GM19395 (cell line): ENCODE data around the gene CCT8L2.
"Not testable (repeated sequence)": the region's sequence is repeated elsewhere in the genome, so short reads cannot be mapped to it uniquely, and the experiment has no call there.

Experiments
- ATAC-seq: cut with Tn5 transposase; IDR thresholded peaks from one replicate; pipeline ENCODE4 v1.9.1; 2021; ENCODE audit warnings: mild to moderate bottlenecking, moderate library complexity; ENCODE audit not compliant: unreplicated experiment

CCT8L2 gene

GRCh38 chr22:16592710-16593109, at the start of gene CCT8L2:
TSS of gene CCT8L2 (minus strand) at chr22:16592810. CDS start at chr22:16592550, 260 bp downstream.
- not testable (repeated sequence) for ATAC-seq

GRCh38 chr22:16635442-16635841, 42.8 kb upstream of the CCT8L2 start:
- not testable (repeated sequence) for ATAC-seq

- not testable (repeated sequence) for ATAC-seq
These were observed 41.5 kb upstream of the CCT8L2 start for GRCh38 chr22:16634092-16634491.

GRCh38 chr22:16628476-16628875, 35.9 kb upstream of the CCT8L2 start:
- not testable (repeated sequence) for ATAC-seq

GRCh38 chr22:16625018-16625417, 32.4 kb upstream of the CCT8L2 start:
- not testable (repeated sequence) for ATAC-seq

GRCh38 chr22:16623595-16623994, 31.0 kb upstream of the CCT8L2 start:
- not testable (repeated sequence) for ATAC-seq

GRCh38 chr22:16617516-16617915, 24.9 kb upstream of the CCT8L2 start:
- ATAC-seq = not testable (repeated sequence)

GRCh38 chr22:16616390-16616938, 23.9 kb upstream of the CCT8L2 start:
- ATAC-seq = not testable (repeated sequence)

- ATAC-seq = not testable (repeated sequence)
These were observed 23.1 kb upstream of the CCT8L2 start for GRCh38 chr22:16615606-16616245.

GRCh38 chr22:16609548-16610261, 17.1 kb upstream of the CCT8L2 start:
- ATAC-seq = no peak

GRCh38 chr22:16608931-16609330, 16.3 kb upstream of the CCT8L2 start:
- ATAC-seq = no peak

- not testable (repeated sequence) for ATAC-seq
These were observed 11.8 kb upstream of the CCT8L2 start for GRCh38 chr22:16604257-16604998.

GRCh38 chr22:16603770-16604242, 11.2 kb upstream of the CCT8L2 start:
- ATAC-seq = not testable (repeated sequence)

GRCh38 chr22:16603448-16603768, 10.8 kb upstream of the CCT8L2 start:
- no peak for ATAC-seq

- not testable (repeated sequence) for ATAC-seq
These were observed 10.3 kb upstream of the CCT8L2 start for GRCh38 chr22:16602728-16603447.

- not testable (repeated sequence) for ATAC-seq
These were observed 9.7 kb upstream of the CCT8L2 start for GRCh38 chr22:16602224-16602727.

GRCh38 chr22:16601437-16602223, 9.0 kb upstream of the CCT8L2 start:
- no peak for ATAC-seq

GRCh38 chr22:16600644-16601436, 8.2 kb upstream of the CCT8L2 start:
- ATAC-seq = not testable (repeated sequence)

- ATAC-seq = not testable (repeated sequence)
These were observed 7.0 kb upstream of the CCT8L2 start for GRCh38 chr22:16599648-16600047.
